ENCODE data around the gene MYLK2.

The MYLK2 gene

DNA sequence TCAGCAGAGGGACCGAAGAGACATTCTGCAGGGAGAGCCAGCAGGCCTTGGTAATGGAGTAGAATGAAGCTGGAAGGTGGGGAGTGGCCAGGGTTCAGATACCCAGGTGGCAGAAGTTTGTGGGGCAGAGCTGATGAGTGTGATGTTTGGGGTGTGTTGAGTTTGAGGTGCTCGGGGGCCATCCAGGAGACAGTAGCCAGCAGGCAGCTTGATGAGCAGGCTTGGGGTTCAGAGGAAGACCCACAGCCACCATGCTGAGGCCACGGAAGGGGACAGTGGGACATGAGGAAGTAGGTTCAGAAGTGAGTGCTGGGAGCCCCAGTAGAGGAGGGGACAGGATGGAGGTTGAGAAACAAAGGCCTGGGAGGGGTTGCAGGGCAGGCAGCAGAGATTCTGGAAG is 37.4 kb downstream of the MYLK2 start:
- no peak for DNase-seq (ENCODE audit: low read depth)

DNA sequence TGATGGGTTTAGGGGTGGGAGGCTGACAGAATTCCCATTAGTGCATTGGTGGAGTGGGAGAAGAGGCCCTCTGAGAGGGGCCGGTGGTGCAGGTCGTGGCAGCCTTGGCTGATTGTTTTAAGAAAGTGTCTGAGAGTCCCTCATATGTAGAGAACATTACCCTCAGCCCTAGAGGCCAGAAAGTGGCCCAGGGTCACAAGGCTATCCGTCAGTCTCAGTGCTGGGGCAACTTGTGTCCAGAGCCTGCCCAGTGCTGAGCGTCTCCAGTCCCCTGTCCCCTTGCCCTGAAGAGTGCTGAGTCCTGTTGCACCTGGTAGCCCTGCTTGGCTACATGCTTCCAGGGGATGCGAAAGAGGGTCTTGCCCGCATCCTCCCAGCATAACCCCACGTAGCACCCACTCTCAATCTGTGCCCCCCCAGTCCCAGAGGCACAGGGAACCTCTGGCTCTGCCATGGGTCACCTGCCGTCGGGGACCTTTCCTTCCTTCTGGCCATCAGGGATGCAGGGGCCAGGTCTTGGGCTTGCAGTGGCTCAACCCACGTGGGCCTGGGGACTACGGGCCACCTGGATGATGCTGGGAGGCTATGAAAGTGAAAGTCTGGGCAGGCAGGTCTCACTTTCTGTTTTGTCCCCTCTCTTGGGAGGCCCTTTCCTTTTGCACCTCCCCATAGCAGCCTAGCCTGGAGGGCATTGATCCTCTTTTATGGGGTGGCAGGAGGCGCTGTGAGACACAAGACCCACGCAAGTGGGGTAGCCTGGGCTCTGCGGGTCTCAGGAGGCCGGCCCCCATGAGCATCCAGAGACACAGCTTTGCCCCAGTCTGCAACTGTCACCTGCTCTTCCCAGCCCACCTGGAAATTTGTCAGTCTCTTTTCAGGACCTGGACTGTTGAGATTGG is 39.0 kb downstream of the MYLK2 start:
- DNase-seq (ENCODE audit: low read depth), result no peak

DNA sequence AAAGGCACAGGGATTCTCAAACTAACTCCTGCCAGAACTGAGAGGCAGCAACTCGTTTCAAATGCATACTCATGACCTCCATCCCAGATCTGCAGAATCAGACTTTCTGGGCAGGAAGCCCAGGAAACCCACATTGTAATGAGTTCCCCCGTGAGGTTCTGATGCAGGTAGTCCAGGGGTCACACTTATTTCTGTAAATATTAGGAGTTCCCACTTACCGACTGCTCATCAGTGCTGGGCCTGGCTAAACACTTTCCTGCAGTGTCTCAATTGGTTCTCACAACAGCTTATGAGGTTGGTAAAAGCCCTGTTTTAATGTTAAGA is 39.6 kb downstream of the MYLK2 start:
- DNase-seq (ENCODE audit: low read depth), result no peak

DNA sequence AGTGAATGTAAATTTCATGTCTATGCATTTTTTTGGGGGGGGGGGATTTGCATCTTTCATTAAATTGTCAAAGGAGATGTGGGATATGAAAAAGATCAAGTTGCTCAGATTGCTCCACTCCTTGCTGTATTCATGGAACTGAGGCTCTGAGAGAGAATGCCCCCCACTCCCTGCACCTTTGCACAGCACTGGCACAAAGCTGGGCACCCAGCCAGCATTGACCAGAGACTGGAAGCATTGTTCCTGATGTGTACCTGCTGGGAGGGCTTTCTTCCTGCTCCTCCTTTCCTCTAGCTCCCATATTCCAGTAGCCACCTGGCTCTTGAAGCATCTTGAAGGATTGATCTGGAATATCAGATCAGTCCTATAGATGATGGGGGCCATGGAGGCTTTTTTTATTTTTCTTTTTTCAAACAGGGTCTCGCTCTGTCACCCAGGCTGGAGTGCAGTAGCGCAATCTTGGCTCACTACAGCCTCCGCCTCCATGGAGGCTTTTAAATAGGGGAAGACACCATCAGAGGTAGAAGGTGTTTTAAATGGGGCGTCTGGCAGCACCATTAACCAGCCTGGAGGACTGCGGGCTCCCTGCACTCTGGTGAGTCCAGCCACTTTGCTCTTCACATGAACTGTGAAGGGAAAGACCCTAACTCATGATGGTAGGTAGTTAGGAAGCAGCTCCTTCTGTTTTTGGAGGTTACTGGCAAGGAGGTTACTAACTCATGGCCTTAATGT is 40.3 kb downstream of the MYLK2 start:
- no peak for DNase-seq (ENCODE audit: low read depth)

DNA sequence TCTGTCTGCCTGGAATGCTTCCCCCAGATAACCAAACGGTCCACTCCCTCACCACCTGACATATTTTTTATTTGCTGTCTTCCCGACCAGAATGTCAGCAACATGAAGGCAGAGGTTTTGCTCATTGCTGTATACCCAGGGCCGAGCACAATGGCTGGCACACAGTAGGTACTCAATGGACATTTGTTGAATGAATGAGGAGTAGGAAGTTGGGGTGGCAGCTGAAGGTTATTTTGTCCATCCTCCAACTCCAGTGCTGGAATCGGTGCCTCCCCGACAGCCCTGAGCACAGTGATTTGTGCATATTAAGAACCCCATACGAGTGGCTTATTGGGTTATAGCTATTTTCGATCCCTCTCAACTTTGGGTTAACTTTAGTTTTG is 40.8 kb downstream of the MYLK2 start:
- no peak for DNase-seq (ENCODE audit: low read depth)

DNA sequence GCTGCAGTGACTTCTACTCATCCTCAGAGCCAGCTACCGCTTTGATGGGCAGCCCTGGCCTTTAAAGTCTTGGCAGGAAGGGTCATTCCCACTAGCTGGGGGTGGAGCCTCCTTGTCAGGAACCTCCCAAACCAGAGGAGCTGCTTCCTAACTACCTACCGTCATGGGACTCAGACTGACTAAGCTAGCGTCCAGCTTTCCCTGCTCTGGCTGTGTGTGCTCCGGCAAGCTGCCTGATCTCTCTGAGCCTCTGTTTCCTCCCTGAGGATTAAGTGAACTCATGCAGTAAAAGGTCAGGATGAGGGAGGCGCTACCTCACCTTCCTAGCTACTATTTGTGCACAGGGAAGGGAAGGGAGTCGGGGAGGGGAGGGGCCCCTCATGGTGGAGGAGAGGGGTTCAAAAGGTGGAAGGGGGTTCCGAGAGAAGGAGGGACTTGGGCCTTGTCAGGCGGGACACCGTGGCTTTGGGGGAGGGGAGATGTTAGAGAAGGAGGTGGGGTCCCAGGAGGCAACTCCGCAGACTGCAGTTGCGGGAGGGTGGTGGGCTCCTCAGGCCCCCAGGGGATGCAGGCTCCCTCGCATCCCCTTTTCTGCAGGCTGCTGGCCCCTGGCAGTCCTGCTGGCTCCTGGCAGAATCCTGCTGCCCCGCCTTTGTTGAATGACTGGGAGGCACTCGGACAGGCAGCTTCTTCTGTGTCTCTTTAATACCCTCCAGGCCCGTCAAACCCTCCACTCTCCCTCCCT is 41.4 kb downstream of the MYLK2 start:
- no peak for DNase-seq (ENCODE audit: low read depth)

DNA sequence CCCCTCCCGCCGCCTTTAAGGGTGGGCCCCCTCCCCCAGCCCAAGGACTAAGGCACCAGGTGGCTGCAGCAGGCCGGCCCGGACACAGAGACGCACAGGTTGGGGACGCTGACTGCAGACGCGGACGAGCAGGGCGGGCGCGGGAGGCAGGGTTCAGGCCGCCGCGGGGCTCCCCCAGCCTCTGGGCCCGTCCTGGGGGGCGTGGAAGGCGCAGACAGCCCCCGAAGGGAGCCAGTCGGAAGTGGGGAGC is 41.9 kb downstream of the MYLK2 start:
- no peak for DNase-seq (ENCODE audit: low read depth)

DNA sequence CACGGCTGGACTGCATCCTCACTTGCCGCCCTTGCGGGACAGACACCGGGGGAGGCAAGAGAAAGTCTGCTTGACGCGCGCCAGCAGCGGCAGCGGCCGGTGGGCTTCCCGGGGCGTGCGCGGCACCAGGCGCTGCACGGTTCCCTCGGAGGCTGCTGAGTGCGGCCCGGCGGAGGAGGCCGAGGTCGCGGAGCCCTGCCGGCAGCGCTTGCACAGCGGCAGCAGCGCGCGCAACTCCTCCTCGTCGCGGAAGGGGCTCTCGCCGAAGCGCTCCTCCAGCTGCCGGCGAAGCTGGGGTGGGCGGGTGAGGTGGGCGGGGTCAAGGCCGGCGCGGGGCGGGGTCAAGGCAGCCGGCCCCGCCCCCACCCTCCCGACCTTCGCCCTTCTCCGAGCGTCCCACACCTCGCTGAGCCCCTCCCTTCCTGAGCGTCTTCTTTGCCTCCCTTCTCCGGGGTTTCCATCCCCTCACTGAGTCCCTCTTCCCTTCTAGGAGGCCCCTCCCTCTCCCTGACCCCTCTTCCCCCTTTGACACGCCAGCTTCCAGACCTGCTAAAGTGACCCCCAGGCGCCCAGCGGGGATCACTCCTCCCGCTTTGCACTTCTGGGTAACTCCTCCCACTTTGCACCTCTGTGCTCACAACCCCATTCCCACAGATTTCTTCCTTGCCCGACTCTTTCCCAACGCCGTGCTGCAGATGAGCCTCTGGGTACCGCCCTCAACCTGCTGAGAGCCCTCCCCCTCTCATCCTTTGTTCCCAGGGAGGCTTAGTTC is 42.4 kb downstream of the MYLK2 start:
- DNase-seq (ENCODE audit: low read depth), result peak; percentile 38

DNA sequence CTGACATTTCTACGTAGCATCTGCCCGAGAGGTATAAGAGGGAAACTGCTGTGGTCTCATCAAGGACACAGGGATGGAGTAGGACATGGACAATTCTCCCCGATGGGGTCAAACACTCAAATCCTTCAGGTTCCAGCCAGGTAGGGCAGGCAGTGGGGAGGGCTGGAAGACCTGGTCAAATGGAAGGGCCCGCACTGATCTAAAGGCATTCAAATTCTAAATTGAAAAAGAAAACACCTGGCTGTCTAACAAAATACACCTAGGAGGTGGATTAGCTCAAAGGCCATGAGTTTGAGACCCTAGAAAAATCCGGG is 43.0 kb downstream of the MYLK2 start:
- no peak for DNase-seq (ENCODE audit: low read depth)

DNA sequence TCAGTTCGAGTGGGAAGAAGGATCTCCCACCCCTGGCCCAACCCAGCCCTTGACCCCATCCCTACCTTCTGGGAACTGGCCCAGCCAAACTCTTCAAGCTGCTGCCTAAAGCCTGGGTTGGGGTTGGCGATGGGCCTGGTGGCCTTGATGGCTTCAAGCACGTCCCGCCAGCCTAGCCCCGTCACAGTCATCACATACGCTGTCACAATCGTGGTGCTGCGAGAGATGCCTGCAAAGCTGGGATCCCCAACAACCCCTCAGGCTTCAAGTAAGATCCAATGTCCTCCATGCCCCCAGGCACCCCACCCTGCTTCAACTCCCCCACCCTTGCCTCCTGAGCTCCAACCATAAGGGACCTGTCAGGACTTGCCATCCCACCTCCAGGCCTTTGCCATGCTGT is 43.4 kb downstream of the MYLK2 start:
- no peak for DNase-seq (ENCODE audit: low read depth)

DNA sequence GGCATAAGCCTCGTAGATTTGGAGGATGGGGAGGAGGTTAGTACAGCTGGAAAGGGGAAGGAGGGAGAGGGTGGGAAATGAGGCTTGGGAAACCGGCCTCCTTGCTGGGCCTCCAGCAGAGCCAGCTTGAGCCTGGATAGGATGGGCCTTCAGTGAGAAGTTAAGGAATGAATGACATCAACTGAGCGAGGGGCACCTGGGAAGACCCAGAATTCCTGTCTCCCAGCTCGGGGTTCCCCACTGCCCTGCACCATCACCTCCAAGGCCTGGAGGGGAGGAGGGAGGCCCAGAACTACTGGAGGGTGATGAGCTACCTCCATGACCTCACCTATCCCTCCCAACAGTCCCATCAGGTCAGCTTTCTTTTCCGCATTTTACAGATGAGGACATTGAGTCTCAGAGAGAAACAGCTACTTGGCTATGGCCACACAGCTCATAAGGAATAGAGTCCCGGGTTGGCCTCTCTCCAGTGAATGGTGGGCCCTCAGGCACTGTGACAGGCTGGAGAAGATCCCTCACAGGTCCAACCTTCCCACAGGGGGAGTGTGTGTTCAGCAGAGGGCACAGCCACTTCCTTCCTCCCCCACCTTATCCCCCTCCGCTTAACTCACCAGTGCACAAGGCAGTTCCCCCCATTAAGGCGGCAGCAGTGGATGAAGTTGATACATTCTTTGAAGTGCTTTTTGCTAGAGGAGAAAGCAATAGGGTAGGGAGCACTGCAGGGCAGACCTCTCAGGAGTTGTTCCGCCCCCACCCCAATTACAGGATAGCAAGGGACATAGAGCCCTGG is 44.3 kb downstream of the MYLK2 start:
- DNase-seq (ENCODE audit: low read depth), result no peak

DNA sequence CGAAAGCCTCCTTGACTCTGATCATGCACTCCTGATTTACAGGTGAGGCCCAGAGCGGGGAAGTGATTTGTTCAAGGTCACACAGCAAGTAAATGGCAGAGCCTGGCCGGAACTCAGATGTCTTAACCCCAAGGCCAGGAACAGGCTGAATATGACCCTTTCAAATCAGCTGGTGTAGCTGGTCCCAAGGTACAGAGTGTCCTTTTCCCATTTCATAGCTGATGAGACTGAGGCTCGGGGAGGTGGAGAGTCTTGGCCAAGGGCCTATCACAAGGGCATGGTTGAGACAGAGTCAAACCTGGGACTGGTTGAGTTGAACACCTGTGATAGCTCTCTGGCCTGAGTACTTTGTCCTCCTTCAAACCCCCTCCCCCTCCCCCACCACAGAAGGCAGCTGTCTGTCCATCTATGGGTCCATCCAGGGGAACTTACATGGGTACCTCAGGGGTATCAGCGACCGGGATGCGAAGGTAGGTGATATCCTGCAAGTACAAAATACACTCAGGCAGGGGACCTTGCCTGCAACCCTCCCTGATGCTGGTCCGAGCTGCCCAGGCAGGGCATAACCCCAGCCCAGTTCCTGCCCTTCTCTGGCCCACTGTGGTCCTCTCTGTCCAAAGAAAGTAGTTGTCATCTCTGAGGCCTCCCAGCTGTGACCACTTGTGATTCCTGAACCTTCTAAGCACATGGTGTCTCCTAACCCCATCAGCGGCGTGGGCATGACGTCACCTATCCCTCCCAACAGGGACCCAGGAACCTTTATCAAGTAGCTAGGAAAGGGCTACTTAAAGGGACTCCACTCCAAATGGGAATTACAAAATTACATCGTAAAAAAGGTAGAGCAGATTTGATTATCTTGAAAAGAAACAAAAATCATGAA is 45.6 kb downstream of the MYLK2 start:
- DNase-seq (ENCODE audit: low read depth), result no peak

DNA sequence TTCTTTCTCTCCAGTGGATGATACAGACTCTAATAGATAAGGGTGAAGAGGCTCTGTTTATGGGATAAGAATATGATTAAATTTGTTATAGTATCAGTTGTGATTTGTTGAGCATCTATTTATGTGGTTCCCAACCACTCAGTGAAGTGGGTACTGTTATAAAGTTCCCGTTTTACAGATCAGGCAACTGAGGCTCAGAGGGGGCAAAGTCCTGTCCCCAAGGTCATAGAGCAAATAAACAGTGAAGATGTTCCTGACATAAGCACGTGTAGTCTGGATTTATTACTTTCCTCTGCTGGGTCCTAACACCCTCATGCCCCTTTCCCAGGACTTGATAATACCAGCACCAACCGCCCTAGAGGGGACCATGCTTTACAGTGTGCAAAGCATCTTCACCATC is 47.1 kb downstream of the MYLK2 start:
- no peak for DNase-seq (ENCODE audit: low read depth)

DNA sequence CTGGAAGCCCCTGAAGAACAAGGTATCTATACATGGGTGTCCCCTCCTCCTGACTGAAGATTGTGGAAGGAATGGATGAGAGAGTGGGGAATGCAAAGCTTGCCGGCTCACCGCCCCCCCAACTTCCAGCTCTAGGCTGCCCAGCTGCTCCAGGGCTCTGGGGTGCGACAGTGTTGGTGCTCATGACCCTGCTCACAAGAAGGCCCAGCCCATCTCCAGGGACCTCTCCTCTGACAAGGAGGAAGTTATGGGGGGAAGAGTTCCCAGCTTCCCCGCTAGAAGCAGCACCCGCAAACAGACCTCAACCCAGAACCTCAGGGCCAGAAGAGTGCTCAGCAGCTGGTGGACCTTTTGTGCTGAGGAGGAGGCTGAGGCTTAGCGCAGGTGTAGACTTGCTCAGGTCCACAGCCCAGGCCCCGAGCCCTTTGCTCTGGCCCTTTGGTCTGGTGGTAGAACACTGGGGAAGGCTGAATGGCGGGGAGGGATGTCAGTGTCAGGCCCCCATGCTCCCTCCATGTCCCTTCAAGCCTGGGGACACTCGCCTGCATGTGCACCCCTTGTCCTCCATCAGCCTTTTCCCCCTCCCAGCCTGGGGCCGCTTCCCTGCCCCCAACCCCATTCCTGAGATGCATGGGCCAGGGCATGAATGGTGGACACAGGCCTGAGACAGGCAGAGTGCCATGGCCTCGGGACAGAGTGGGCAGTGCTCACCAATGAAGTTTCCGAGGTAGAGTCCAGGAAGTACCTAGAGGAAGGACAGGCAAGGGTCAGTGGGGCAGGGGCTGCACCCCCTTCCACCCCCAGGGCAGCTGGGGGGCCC is 49.9 kb downstream of the MYLK2 start:
- no peak for DNase-seq (ENCODE audit: low read depth)

DNA sequence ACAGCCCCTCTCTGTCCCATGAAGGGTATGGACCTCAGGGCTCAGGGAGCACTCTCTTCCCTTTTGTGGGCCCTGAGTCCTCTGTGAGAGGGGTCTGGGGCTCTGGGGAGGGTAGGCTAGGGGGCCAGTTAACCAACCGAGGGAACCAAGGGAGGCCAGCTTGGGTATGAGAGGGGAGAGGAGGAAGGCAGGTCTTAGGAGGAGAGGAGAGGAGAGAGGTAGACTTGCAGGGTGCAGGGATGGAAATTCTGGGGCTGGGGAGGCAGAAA is 50.5 kb downstream of the MYLK2 start:
- no peak for DNase-seq (ENCODE audit: low read depth)

DNA sequence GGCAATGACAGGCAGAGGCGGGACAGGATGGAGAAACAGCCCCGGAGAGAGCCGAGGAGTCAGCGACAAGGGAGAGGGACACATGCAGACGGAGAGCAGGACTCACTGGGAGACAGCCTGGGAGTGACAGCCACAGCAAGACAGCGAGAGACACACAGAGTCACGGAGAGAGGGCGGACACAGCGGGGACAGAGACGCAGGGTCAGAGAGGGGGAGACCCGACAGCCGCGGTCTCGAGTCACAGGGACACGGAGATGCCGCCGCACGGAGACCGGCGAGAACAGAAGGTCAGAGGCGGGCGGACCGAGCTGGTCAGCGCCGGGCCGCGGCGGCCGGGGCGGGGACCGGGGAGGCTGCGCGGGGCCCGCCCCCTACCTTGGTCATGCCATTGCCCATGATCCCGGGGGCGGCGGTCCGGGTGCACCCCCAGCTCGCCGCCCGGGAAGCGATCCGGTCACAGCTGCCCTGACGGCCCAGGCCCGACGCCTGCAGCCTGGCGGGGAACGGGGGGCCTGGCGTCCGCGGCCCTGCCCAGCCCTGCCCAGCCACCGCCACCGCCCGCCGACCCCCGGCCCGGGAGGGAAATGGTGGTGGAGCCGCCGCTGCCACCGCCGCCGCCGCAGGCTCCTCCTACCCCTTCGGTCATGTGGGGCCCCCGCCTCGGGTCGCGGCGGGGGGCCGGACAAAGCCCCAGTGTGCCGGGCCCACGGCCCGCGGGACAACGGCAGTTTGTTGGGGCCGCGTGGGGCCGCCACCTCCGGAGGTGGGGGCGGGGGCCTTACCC is 51.0 kb downstream of the MYLK2 start, which contains the start of the genes DUSP15 and TTLL9:
Gene DUSP15 (minus strand): TSS at position 586 of the 784 bp plus-strand sequence. CDS start 190 bp downstream, at position 396.
Gene TTLL9 (plus strand): TSS at position 693 of the 784 bp plus-strand sequence. CDS start 493 bp downstream, outside the sequence.
- no peak for DNase-seq (ENCODE audit: low read depth)

DNA sequence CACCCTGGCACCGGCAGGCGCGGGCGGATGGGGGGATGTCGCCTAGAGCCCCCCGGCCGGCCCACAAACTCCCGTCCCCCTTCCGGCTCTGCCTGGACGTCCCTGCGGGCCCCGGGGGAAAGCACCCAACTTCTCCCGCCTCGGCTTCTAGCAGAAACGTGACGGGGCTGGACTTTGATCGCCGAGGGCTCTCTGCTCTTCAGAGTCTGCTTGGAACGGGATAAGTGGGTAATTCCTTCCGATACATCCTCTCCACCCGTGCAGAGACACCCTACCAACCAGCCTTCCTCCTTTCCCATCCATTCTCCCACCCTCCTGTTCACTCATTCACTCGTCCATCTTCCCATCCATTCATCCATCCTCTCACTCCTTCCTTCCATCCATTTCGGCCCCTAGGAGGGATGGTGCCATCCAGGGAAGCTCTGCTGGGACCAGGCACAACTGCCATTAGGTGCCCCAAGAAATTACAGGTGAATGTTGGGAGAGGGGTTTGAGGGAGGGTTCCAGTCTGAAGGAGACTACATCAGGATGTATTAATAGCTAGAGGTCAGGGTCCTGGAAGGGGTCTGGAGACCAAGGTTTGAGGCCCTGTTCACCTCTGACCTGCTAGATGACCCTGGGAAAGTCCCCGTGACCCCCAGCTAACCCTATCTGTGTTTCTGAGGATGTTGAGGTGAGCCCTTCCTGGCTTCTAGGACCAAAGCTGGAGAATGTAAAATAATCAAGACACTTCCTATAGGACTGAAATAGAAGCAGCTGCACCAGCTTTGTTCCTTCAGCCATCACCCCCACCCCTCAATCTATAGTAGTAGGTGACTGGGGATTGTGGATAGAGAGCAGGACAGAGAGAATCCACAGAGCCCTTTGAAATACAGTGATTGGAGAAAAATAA is 51.8 kb downstream of the MYLK2 start:
- DNase-seq (ENCODE audit: low read depth), result no peak

DNA sequence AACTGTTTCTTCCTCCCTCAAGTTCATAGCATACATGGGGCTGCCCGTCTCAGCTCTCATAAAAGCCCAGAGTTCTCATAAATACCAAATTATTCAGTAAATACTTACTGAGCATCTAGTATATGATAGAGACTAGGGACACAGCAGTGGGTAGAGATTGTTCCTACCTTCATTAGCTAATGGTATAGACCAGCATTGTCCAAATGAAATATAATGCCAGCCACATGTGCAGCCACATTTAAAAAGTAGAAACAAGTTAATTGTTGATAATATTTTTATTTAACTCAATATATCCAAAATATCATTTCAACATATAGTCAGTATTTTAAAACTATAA is 52.4 kb downstream of the MYLK2 start:
- no peak for DNase-seq (ENCODE audit: low read depth)

Measured in stimulated activated CD8-positive, alpha-beta memory T cell treated with anti-CD3 and anti-CD28 coated beads, Interleukin-7, amount 100 ng/mL, for 24 hours (primary cell).